Left kidney (tissue), 2 donors: Measurements from ENCODE around the gene ZBTB12. TPM values are rescaled to one million over a fixed set of nuclear protein-coding genes. Genes with fewer than 3 reads are reported as not detected.
"Not testable (repeated sequence)": the region's sequence is repeated elsewhere in the genome, so short reads cannot be mapped to it uniquely, and the experiment has no call there.

Experiments
- DNase-seq: peaks from one replicate; pipeline ENCODE4 v3.0.0-alpha.2; 2013
- polyA plus RNA-seq: library from polyadenylated mRNA; unstranded; fragments of 120-200 nt; gene quantifications from one replicate; pipeline ENCODE4 v1.2.1, GENCODE V29; 2013; ENCODE audit not compliant: insufficient read length

The ZBTB12 gene
- polyA plus RNA-seq, 1 donor = 23.1 TPM

DNA sequence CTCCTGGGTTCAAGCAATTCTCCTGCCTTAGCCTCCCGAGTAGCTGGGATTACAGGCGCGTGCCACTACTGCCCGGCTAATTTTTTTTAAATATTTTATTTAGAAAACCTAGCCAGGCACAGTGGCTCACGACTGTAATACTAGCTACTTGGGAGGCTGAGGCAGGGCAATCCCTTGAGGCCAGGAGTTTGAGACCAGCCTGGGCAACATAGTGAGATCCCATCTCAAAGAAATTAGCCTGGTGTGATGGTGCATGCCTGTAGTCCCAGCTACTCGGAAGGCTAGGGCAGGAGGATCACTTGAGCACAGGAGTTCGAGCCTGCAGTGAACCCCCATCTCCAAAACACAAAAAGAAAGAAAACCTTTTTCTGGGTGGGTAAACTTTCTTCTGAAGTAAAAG is 25.5 kb downstream of the ZBTB12 start:
- no peak for DNase-seq

DNA sequence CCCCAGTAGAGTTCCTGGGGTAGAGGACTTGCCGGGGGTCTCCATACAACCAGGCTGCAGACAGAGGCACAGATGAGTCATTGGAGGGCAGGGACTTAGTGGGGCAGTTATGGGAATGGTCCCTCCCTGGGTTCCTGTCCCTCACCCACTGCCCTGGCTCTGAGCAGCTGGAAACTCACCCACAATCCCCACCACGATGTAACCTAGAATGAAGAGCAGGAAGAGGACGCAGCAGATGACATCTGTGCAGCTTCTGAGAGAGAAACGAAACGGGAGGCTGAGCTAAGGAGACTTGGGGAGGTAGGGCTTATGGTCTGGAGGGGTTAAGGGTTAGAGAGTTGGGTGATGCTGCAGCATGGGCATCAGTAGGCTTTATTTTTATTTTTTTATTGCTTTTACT is 26.0 kb downstream of the ZBTB12 start:
- DNase-seq = no peak

GRCh38 chr6:31874836-31875572 is 26.9 kb downstream of the ZBTB12 start:
- no peak for DNase-seq

DNA sequence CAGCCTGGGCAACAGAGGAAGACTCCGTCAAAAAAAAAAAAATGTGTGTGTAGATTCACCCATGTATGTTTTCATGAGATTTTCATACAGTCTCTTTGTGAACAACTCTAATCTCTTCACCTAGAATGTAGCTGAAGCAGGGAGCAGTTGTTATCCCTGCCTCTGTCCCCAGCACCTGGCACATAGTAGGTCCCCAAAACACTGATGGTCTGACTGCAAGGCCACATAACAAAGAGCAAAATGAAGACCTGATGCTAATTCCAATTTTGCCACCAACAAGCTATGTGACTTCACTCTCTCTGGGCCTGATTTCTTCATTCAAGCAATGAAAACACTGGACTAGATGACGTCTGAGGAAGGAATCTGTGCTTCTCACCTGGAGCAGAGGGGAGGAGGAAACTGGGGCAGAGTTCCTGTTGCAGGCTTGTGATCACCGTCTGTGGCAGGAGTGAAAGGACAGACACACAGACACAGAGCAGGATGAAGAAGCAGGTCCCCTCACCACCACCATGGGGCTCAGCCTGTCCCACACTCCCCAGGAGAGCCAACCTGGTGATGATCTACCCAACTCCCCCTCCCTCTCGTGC is 27.7 kb downstream of the ZBTB12 start:
- DNase-seq = no peak

GRCh38 chr6:31871046-31871659 is 30.7 kb downstream of the ZBTB12 start:
- DNase-seq = no peak

GRCh38 chr6:31870385-31870921 is 31.4 kb downstream of the ZBTB12 start:
- DNase-seq = no peak

- no peak for DNase-seq
These were observed 32.5 kb downstream of the ZBTB12 start for GRCh38 chr6:31869343-31869742.

DNA sequence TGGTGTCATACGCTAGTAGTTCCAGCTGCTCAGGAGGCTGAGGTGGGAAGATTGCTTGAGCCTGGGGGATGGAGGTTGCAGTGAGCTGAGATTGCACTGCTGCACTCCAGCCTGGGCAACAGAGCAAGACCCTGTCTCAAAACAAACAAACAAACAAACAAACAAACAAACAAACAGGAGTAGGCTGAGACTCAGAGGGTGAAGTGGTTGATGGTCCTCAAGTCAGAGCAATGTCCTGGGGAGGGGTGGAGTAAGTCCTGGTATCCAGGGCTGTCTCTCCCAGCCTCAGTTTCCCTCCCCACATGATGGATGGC is 33.3 kb downstream of the ZBTB12 start:
- DNase-seq = not testable (repeated sequence)

DNA sequence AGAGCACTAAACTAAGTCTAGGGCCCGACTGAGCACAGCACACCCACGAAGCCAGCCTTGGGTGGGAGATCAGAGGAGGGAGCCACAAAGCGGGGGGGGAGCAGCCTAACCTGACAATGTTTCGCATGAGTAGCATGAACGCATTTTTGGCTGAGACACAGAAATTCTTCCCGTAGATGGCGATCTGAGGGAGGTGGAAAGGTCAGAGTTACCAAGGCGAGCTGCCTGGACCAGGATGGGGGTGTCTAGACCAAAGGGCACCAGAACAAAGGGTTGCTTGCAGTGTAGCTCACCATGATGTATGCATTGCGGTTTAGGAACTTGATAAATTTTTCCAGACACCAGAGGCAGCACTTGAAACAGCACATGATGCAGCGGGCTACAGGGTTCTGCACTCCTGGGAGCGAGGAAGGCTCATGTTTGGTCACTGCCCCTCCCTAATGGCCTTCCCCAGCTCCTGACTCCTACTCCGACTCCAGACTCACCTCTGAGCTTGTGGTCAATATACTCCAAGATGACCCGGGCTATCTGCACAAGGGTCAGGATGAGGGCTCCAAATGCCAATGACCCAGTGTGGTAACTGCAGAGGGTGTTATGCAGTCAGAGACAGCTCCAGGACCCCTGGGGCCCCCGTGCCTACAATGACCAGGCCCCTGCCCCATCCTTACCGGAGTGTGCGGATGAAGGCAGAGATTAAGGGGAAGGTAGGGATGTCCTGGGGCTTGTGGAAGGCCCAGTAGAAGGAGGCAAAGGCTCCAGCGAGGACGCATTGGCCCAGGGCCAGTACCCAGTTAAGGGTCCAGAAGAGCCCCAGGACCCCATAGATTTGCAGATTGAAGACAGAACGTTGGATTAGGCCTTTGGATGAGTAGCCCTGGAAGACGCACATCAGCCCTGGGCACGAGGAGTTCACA is 36.4 kb downstream of the ZBTB12 start:
- no peak for DNase-seq

- DNase-seq = no peak
These were observed 37.1 kb downstream of the ZBTB12 start for GRCh38 chr6:31864818-31865204.

DNA sequence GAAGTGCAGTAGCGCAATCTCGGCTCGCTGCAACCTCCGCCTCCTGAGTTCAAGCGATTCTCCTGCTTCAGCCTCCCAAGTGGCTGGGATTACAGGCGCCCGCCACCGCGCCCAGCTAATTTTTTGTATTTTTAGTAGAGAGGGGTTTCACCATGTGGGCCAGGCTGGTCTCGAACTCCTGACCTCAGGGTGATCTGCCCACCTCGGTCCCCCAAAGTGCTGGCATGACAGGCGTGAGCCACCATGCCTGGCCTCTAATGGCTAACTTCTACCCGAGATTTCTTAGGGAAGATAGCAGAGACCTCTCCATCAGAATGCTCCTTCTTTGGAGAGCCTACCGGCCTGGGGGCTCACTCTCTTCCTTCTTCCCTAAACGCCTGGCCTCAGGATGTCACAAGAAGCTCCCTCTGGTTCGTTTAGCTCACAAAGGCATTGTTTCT is 37.7 kb downstream of the ZBTB12 start:
- DNase-seq = not testable (repeated sequence)

- peak; percentile 99 for DNase-seq
These were observed 39.3 kb downstream of the ZBTB12 start, which contains the start of gene NEU1 for GRCh38 chr6:31862344-31863235. Gene NEU1 (minus strand): TSS chr6:31862821. CDS start chr6:31862776, 45 bp downstream.

- no peak for DNase-seq
These were observed 40.0 kb downstream of the ZBTB12 start for GRCh38 chr6:31861919-31862343.

GRCh38 chr6:31861150-31861549 is 40.7 kb downstream of the ZBTB12 start:
- no peak for DNase-seq

GRCh38 chr6:31860349-31860748 is 41.5 kb downstream of the ZBTB12 start:
- DNase-seq = no peak

DNA sequence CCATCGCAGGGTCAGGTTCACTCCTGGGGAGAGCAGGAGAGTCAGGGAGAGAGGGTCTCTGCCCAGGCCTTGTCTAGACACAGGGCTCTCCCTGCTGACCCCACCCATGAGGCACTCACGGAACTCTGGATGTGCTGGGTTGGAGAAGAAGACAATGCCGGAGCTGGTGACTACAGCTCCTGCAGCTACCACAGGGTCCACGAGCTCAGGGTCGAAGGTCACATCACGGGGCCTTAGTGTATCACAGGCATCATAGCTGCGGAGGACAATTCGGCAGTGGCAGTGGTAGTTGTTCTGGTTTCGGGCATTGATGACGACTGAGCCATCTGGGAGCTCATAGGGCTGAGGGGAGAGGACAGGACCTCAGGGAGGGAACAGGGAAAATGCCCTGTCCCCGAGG is 42.0 kb downstream of the ZBTB12 start:
- no peak for DNase-seq

DNA sequence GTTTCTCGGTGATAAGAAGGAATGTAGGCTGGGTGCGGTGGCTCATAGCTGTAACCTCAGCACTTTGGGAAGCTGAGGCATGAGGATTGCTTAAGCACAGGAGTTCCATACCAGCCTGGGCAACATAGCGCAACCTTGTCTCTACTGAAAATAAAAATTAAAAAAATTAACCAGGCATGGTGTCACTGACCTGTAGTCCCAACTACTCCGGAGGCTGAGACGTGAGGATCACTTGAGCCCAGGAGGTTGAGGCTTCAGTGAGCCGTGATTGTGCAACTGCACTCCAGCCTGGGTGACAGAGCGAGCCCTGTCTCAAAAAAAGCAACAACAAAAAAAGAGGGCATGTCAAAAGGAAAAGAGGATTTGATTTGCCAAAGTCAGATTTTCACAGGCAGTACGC is 43.2 kb downstream of the ZBTB12 start:
- DNase-seq = no peak

DNA sequence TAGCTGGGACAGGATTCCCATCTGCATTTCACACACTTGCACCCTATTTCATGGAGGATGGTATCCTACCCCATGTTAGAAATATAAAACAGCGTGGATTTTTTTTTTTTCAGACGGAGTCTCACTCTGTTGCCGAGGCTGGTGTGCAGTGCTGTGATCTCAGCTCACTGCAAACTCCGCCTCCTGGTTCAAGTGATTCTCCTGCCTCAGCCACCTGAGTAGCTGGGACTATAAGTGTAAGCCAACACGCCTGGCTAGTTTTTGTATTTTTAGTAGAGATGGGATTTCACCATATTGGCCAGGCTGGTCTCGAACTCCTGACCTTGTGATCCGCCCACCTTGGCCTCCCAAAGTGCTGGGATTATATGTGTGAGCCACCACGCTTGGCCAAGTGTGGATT is 44.1 kb downstream of the ZBTB12 start:
- DNase-seq = not testable (repeated sequence)

GRCh38 chr6:31851980-31852718 is 49.7 kb downstream of the ZBTB12 start:
- DNase-seq = not testable (repeated sequence)

DNA sequence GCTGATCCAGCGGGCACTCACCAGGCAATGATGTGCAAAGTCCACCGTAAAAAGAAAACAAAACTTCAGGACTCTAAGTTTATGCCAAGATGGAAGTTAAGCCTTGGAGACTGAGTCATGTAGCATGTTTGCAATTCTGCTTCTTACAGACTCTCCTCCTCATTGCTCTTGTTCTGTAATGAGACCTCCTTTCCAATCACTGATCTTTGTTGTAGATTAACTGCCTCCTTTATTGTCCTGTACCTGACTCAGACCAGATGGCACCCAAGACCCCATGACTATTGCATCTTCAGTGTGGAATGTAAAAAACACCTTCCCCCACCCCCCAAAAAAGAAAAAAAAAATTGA is 50.4 kb downstream of the ZBTB12 start:
- no peak for DNase-seq
